Measurements from ENCODE around the gene CD7.

CD7 gene

DNA sequence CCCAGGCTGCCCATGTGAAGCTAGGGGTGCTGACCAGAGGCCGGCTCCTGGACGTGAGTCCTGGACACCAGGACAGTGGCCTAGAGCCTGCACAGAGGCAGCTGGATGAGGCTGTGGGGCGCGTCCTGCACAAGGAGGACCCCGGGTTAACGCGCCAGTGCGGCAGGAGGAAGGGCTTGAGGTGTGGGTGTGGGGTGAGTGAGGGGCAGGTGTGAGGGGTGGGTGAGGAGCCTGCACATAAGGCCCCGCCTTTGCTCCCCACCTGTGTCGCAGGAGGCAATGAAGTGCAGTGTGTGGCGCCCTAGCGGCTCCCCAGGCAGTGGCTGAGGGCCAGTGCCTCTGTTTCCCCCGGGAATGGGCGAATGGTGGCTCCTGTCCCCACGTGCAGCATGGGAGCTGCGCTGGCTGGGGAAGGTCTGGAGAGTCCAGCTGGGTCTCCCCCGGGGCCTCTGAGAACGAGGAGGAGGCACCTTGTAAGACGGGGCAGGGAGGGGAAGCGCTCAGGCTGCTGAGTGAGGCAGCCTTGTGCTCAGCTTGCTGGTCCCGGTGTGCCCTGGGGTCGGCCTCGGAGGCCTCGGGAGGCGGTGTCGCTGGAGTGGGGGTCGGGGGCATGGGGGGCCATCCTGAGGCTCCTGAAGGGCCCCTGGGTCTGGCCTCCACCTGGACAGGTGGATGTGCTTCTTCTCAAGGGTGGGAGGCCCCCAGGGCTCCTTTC is 3.2 kb downstream of the CD7 start:
- DNase-seq, result no peak

DNA sequence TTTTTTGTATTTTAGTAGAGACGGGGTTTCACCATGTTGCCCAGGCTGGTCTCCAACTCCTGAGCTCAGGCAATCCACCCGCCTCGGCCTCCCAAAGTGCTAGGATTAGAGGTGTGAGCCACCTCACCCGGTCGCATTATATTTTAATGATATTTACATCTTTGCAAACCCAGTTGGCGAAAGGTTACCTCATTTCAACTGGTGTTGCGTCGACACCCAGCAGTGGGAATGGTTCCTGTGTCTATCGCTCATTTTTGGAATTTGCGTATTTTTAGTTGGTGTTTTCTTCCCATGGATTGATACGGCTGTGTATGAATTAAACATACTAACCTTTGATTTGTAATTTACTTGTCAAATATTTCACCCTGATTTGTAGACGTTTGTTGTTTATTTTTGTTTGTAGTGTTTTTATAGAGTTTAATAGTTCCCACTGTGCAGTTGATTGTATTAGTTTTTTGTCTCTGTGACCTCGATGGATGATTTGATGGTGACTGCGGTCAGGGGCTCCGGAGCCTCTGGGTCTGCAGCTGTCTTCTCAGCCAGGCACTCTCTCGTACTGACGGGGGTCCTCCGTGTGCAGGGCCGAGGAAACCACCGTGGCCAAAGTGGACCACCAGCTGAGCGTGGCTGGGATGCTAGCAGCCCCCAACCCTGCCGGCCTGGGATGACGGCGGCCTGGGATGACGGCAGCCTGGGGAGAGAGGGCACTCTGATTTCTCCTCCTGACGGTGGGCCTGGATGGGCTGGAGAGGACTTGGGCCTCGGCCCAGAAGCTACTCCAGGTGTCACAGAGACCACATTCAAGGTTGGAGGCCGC is 4.0 kb downstream of the CD7 start:
- no peak for DNase-seq

DNA sequence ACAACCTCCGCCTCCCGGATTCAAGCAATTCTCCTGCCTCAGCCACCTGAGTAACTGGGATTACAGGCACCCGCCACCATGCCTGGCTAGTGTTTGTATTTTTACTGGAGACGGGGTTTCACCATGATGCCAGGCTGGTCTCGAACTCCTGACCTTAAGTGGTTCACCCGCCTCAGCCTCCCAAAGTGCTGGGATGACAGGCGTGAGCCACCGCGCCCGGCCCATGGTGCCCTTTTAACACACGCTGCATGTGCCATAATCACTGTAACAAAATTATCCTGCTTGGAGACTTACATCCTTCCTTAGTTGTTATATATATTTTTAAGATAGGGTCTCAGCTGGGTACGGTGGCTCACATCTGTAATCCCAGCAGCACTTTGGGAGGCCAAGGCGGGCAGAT is 5.4 kb downstream of the CD7 start:
- DNase-seq, result no peak

DNA sequence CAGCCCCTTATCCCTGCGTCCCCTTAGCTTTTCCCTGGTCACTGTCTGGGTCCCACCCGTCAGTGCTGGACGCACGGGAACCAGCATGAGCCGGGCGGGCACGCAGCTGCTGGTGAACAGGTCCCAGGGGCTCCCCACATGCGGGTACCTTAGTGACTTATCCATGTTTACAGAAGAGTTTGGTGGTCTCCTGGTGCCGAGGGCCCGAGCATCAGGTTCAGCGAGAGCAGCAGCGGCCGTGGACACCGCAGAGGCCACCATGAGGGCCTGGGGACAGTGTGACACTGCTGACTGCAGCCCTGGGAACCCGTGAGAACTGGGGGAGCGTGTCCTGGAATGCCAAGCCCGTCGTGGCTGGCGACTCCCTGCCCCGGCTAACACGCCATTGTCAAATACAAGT is 6.5 kb downstream of the CD7 start:
- DNase-seq, result no peak

DNA sequence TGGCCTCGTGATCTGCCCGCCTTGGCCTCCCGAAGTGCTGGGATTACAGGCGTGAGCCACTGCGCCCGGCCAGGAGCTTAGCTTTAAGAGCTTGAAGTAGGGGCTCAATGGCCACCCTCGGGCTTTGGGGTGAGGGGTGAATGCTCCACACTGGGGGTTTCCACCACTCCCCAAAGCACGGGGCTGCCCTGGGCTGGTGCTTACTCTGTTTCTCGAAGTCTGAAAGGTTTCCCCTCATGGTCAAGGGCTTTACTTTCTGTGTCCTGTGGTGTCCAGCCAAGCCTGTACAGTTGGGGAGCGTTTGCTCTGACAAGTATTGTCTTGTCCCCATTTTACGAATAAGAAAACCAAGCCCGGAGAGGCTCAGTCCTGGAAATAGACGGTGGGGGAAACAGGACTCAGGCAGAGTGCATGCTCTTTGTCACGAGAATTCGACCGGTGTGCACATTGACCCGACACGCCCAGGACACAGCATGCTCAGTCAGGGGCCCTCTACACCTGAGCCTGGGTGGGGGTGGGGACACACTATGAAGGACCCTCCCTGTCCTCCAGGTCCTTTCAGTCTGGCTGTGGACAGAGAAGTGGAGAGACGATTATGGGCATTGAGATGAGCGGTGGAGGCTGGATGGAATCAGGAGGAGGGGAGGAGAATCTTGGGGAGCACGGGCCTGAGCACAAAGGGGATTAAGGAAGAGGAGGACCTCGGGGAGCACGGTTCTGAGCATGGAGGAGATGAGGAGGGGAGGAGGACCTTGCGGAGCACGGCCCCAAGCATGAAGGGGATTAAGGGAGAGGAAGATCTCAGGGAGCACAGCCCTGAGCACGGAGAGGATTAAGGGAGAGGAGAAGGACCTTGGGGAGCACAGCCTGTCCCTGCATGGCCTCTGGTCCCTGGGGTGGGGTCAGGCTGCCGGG is 7.5 kb downstream of the CD7 start:
- no peak for DNase-seq

- peak; percentile 91 for DNase-seq
Observed at GRCh38 chr17:82305727-82306300, 11.6 kb downstream of the CD7 start.

DNA sequence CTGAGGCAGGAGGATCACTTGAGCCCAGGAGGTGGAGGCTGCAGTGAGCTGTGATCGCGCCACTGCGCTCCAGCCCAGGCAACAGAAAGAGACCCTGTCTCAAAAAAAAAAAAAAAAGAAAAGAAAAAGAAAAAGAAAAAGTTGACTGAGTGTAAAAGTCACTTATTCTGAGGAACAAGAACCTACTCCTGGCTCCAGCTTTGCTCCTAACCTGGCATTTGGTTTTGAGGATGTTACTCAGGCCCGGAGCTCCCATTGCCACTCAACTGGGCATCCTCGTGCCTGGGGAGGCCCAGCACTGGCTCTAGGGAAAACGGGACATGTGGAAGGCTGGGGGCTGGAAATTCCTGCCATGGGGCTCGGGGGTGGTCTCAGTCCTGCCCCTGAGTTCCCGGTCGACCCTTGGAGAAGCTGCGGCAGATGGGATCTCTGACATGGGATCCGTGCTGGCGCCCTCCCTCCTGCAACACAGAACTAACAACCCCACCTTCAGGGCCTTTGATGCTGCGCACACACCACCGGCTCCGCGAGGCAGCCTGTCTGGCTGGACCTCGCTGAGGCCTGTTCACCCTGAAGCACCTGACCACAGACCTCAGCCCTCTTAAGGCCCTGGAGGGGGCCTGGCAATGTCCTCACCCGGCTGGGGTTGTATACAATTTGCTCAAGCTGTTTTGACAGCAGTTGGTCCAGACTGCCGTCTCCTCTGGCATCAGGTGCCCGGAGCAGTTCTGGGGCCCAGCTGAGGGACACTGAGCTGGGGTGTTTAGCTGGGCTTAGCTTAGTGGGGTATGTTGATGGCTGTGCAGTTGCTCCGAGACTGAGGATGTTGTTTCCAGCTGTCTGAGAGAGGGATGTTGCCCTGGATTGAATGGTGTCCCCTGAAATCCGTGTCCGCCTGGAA is 12.3 kb downstream of the CD7 start:
- peak; percentile 55 for DNase-seq

- no peak for DNase-seq
Observed at GRCh38 chr17:82303944-82304808, 13.2 kb downstream of the CD7 start.

GRCh38 chr17:82302991-82303943 is 14.1 kb downstream of the CD7 start:
- DNase-seq, result peak; percentile 46

GRCh38 chr17:82302568-82302963 is 14.8 kb downstream of the CD7 start:
- DNase-seq, result no peak

- DNase-seq, result peak; percentile 49
Observed at GRCh38 chr17:82301916-82302567, 15.4 kb downstream of the CD7 start.

DNA sequence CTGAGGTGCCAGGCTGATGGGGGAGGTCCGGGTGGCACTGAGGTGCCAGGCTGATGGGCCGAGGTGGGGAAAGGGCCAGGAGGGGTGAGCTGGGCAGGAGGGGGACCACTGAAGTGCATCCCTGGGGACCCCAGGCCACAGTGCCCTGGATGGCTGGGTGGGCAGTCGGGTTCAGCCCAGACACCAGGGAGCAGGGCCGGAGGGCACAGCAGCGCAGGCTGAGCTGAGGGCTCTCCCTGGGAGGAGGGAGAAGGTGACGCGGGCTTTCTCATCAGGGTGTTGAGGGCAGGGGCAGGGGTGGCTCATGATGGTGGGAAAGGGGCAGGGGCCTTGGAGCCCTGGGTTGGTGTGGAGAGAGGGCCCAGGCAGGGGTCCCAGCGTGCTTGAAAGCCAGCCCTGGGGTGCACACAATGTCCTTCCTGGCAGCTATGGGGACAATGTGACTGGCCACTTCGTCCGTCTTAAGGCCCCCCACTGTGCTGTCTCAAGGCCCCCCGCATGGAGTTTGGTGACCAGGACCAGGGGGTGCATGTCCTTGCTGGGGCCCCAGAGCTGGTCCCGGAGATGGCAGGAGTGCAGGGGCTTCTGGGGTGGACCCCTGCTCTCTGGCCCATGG is 16.0 kb downstream of the CD7 start:
- no peak for DNase-seq

DNA sequence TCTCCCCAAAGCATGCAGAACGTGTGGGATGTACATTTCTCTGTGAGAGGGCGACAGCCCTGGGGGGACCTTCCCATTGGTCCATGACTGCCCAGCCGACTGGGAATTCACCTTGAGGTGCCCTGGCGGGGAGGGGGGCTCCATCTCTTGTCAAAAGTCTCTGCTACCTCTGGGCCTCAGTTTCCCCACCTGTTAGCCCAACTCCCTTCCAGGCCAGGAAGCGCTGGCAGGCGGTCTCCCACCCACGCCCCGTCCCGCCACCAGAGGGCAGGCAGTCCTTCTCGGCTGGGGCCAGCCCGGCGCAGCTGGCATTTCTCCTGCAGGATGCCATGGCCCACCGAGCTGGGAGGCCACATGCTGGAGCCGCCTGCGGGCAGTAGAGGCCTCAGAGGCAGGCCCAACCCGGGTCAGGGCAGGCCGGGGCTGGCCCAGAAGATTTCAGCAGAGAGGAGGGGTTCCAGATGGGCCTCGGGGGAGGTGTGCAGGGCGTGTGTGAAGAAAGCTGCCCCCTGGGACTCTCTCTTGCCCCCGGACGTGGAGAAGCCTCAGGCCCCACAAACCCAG is 16.6 kb downstream of the CD7 start:
- DNase-seq, result peak; percentile 87

GRCh38 chr17:82300228-82300627 is 17.2 kb downstream of the CD7 start:
- DNase-seq, result no peak

DNA sequence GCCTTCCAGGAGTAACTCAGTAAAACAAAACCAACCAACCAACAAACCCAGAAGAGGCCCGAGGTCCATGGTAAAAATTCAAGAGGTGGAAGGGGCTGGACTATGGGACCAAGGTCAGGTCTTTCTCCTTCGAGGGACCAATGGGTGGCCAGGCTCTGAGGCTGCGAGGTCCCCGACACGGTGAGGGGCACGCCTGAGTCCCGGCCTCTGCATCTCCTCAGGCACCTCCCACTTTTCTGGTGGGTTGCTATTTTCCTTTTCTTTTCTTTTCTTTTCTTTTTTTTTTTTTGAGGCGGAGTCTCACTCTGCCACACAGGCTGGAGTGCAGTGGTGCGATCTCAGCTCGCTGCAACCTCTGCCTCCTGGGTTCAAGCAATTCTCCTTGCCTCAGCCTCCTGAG is 18.0 kb downstream of the CD7 start:
- DNase-seq, result no peak

GRCh38 chr17:82298538-82299421 is 18.6 kb downstream of the CD7 start:
- DNase-seq, result no peak
